Activated B cell treated with CpG ODN at 0.5 μM for 24 hours (primary cell): Measurements from ENCODE around the gene RAB11FIP3. TPM values are rescaled to one million over a fixed set of nuclear protein-coding genes. Genes with fewer than 3 reads are reported as not detected.
A peak's percentile ranks its signal among the peaks of the same experiment; 100 is the strongest.

Source experiments
- ATAC-seq: fragments of 200-7000 bp; cut with Tn5 transposase; one replicate; pipeline ENCODE4 v1.10.0; 2021; ENCODE audit warnings: low read depth, mild to moderate bottlenecking, moderate library complexity
- CTCF ChIA-PET: fragments of 350-600 bp; sonication (Branson Sonifier 250); formaldehyde crosslinking; loops from one replicate; lab custom pipeline; 2021; ENCODE audit warnings: antibody characterized with exemption; lab: Charles Lee
- POLR2A ChIA-PET: fragments of 350-600 bp; sonication (Branson Sonifier 250); formaldehyde crosslinking; loops from one replicate; lab custom pipeline; 2021; ENCODE audit warnings: antibody characterized with exemption; lab: Charles Lee
- DNase-seq: peaks from one replicate; pipeline ENCODE4 v3.0.0; 2022
- H3K27ac Mint-ChIP-seq: one replicate; pipeline ENCODE4 v1.8.0; 2020; ENCODE audit warnings: mixed read lengths
- H3K27me3 Mint-ChIP-seq: one replicate; pipeline ENCODE4 v1.8.0; 2021; ENCODE audit warnings: mixed read lengths
- H3K36me3 Mint-ChIP-seq: one replicate; pipeline ENCODE4 v1.8.0; 2021; ENCODE audit warnings: low read depth, mixed read lengths
- H3K4me1 Mint-ChIP-seq: one replicate; pipeline ENCODE4 v1.8.0; 2021; ENCODE audit warnings: mixed read lengths
- H3K4me3 Mint-ChIP-seq: one replicate; pipeline ENCODE4 v1.8.0; 2020; ENCODE audit warnings: mild to moderate bottlenecking, mixed read lengths
- H3K9me3 Mint-ChIP-seq: one replicate; pipeline ENCODE4 v1.8.0; 2020; ENCODE audit warnings: mixed read lengths
- intact Hi-C: fragments of 100-400 bp; cut with micrococcal nuclease; formaldehyde crosslinking; loops from one replicate; pipeline ENCODE4 v1.15.1; 2024
- total RNA-seq: library from RNA; stranded (reverse); gene quantifications from 2 replicates; pipeline ENCODE4 v1.2.3, GENCODE V29; 2022
- TF ChIP-seq, protein P1 (sequence below): fragments of 200-600 bp; IDR thresholded peaks from one replicate; pipeline ENCODE4 v1.8.0; 2022; ENCODE audit warnings: antibody characterized with exemption, mild to moderate bottlenecking

Gene RAB11FIP3
- total RNA-seq, 1 donor from 2014 or later, result 35.4 TPM

GRCh38 chr16:398561-399339, 26.7 kb upstream of the RAB11FIP3 start:
- Mint-ChIP-seq H3K27ac (peak overlapping the region; percentile 59), H3K27me3 (no peaks in the 10 kb centered on the region), H3K4me3 (peak overlapping the region; percentile 29), H3K36me3 (peaks cover 4% of the 10 kb centered on the region), H3K4me1 (peaks cover 38% of the 10 kb centered on the region), H3K9me3 (no peaks in the 10 kb centered on the region)
- intact Hi-C loops, result loop anchor here (10.0 kb wide), 1 partner anchor 386 kb away; the partner anchor contains the start of genes CHTF18 and RPUSD1
- ATAC-seq (no peak), DNase-seq (no peak)
- TF ChIP-seq, protein P1, sequence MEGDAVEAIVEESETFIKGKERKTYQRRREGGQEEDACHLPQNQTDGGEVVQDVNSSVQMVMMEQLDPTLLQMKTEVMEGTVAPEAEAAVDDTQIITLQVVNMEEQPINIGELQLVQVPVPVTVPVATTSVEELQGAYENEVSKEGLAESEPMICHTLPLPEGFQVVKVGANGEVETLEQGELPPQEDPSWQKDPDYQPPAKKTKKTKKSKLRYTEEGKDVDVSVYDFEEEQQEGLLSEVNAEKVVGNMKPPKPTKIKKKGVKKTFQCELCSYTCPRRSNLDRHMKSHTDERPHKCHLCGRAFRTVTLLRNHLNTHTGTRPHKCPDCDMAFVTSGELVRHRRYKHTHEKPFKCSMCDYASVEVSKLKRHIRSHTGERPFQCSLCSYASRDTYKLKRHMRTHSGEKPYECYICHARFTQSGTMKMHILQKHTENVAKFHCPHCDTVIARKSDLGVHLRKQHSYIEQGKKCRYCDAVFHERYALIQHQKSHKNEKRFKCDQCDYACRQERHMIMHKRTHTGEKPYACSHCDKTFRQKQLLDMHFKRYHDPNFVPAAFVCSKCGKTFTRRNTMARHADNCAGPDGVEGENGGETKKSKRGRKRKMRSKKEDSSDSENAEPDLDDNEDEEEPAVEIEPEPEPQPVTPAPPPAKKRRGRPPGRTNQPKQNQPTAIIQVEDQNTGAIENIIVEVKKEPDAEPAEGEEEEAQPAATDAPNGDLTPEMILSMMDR, result no peak
- ChIA-PET POLR2A (interaction anchor here (0.5 to 1.5 kb wide), 4 partner anchors 12 to 28 kb away, joined by 3 to 8 read pairs (median 4); partner anchors contain the start of gene MRPL28), CTCF (no interaction called here)

DNA sequence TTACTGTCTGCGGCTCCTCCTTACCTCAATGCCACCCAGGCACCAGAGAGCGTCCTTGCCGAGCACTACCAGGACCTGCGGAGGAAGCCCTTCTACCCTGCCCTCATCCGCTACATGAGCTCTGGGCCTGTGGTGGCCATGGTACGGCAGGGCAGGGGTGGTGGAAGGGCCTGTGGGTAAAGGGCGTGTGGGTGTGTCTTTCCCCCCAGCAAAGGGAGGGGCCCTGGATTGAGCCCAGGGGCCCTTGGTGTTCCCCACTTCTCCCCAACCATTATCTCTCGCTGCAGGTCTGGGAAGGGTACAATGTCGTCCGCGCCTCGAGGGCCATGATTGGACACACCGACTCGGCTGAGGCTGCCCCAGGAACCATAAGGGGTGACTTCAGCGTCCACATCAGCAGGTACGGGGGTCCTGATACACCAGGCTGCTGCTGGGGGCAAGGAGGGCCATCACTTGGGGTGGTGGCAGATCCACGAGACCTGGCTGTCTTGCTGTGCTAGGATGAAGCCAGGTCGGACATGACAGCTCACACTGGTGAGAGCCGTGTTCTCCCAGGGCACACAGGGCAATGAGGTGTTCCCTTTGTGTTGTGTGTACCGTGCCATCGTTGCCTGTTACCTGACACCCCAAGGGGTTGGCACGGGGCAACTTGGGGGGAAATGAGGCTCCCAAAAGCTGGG, 26.0 kb upstream of the RAB11FIP3 start:
- Mint-ChIP-seq H3K4me1 (peaks cover 38% of the 10 kb centered on the region), H3K9me3 (no peaks in the 10 kb centered on the region), H3K27ac (peak overlapping the region; percentile 41), H3K4me3 (no peak overlapping the region), H3K27me3 (no peaks in the 10 kb centered on the region), H3K36me3 (peaks cover 4% of the 10 kb centered on the region)
- intact Hi-C loops, result loop anchor here (5.0 to 10.0 kb wide), 2 partner anchors 188 to 385 kb away; partner anchors contain the start of genes CHTF18 and RPUSD1
- ChIA-PET CTCF (no interaction called here), POLR2A (interaction anchor here (0.5 to 3.0 kb wide), 3 partner anchors 13 to 29 kb away, joined by 4 to 54 read pairs (median 29); partner anchors contain the start of genes MRPL28 and PGAP6)
- ATAC-seq, result no peak
- TF ChIP-seq, protein P1, result no peak
- DNase-seq, result no peak

DNA sequence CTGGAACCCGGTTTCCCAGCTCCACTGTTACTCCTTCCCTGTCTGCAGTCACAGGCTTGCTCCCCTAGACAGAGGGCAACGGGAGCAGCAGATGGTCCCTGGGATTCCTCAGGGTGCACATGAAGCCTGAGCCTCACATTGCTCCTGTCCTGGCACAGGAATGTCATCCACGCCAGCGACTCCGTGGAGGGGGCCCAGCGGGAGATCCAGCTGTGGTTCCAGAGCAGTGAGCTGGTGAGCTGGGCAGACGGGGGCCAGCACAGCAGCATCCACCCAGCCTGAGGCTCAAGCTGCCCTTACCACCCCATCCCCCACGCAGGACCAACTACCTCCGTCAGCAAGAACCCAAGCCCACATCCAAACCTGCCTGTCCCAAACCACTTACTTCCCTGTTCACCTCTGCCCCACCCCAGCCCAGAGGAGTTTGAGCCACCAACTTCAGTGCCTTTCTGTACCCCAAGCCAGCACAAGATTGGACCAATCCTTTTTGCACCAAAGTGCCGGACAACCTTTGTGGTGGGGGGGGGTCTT, 25.3 kb upstream of the RAB11FIP3 start:
- peaks cover 4% of the 10 kb centered on the region for H3K36me3 Mint-ChIP-seq
- ChIA-PET POLR2A (interaction anchor here (0.6 to 3.0 kb wide), 7 partner anchors 8 to 302 kb away, joined by 3 to 54 read pairs (median 20); partner anchors contain the start of genes AXIN1, MRPL28 and PGAP6), CTCF (interaction anchor here (1.0 to 2.2 kb wide), 3 partner anchors 9 to 47 kb away, joined by 3 to 7 read pairs (median 3); partner anchors contain the start of gene AXIN1)
- no peaks in the 10 kb centered on the region for H3K9me3 Mint-ChIP-seq
- peak overlapping the region; percentile 93 for H3K4me3 Mint-ChIP-seq
- TF ChIP-seq, protein P1, result no peak
- intact Hi-C loops, result loop anchor here (5.0 kb wide), 1 partner anchor 187 kb away; no protein-coding TSS in a partner anchor
- no peak for ATAC-seq
- no peaks in the 10 kb centered on the region for H3K27me3 Mint-ChIP-seq
- peaks cover 37% of the 10 kb centered on the region for H3K4me1 Mint-ChIP-seq
- H3K27ac Mint-ChIP-seq, result peak overlapping the region; percentile 98
- no peak for DNase-seq

DNA sequence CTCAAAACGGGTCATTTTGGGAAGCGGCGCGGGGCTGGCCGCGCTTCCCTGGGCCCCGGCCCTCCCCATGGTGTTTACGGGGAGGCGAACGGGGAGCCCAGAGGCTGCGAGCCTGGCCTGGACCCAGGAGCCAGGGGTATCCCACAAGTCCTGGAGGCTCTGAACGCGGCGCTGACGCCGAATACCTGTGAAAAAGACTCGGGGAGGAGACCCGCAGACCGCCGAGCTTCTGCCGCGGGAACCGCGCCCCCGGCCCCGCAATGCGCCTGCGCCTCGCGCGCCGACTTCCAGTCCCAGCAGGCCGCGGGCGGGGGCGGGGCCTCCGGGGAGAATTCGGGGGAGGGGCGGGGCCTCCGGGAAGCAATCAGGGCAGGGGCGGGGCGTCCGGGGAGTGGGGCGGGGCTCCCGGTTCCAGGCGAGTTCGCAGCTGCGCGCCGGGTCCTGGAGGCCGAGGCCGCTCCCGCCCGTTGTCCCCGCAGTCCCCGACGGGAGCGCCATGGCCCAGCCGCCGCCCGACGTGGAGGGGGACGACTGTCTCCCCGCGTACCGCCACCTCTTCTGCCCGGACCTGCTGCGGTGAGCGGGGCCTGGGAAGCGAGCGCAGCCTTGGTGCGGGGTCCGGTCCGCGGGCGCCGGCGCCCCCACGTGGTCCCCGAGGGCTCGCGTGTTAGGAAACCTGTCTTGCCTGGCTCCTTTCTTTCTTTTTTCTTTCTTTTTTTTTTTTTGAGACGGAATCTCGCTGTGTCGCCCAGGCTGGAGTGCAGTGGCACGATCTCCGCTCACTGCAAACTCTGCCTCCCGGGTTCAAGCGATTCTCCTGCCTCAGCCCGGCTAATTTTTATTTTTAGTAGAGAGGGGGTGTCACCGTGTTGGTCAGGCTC, 23.7 kb upstream of the RAB11FIP3 start, which contains the start of gene DECR2:
TSS of gene DECR2 (plus strand) at position 418 of the 881 bp plus-strand sequence. CDS start at position 497, 79 bp downstream.
- intact Hi-C loops, result loop anchor here (1.0 to 5.0 kb wide), 7 partner anchors 19 to 235 kb away; partner anchors contain the start of genes AXIN1, METTL26, MRPL28 and RAB11FIP3
- Mint-ChIP-seq H3K9me3 (no peaks in the 10 kb centered on the region), H3K27ac (peak within 1 kb of the TSS; percentile 98), H3K36me3 (peaks cover 4% of the 10 kb centered on the region), H3K4me3 (peak within 1 kb of the TSS; percentile 93), H3K4me1 (peaks cover 24% of the 10 kb centered on the region), H3K27me3 (no peaks in the 10 kb centered on the region)
- POLR2A ChIA-PET, result interaction anchor here (0.5 to 3.0 kb wide), 14 partner anchors 9 to 1560 kb away, joined by 3 to 54 read pairs (median 4); partner anchors contain the start of genes AXIN1, FAM234A, LUC7L and MRPL28
- ATAC-seq, result peak; percentile 86
- TF ChIP-seq, protein P1, result no peak
- CTCF ChIA-PET, result interaction anchor here (0.6 to 2.2 kb wide), 7 partner anchors 10 to 40 kb away, joined by 3 to 7 read pairs (median 3); partner anchors contain the start of gene RAB11FIP3
- DNase-seq, result peak; percentile 95
